B cell (primary cell): Measurements from ENCODE around the gene ARRDC5. TPM values are rescaled to one million over a fixed set of nuclear protein-coding genes. Genes with fewer than 3 reads are reported as not detected.
"Not testable (repeated sequence)": the region's sequence is repeated elsewhere in the genome, so short reads cannot be mapped to it uniquely, and the experiment has no call there.

Source experiments
- ATAC-seq: fragments of 200-7000 bp; cut with Tn5 transposase; one replicate; pipeline ENCODE4 v1.10.0; 2021; ENCODE audit warnings: low read depth, mild to moderate bottlenecking, moderate number of reproducible peaks, moderate library complexity
- CTCF ChIA-PET: fragments of 350-600 bp; sonication (Branson Sonifier 250); formaldehyde crosslinking; loops from one replicate; lab custom pipeline; 2021; ENCODE audit warnings: antibody characterized with exemption, inconsistent platforms; lab: Charles Lee
- POLR2A ChIA-PET: fragments of 350-600 bp; sonication (Branson Sonifier 250); formaldehyde crosslinking; loops from one replicate; lab custom pipeline; 2021; ENCODE audit warnings: antibody characterized with exemption; lab: Charles Lee
- DNase-seq: peaks from one replicate; pipeline ENCODE4 v3.0.0; 2013
- H2AFZ ChIP-seq: 2 replicates; pipeline ENCODE4 v1.6.1; 2012; ENCODE audit warnings: mild to moderate bottlenecking, low read depth, low read length; ENCODE audit not compliant: insufficient read depth, poor library complexity, severe bottlenecking
- H3K27ac ChIP-seq, 2 donors: 1 replicate in 1 of 2; 2 replicates in 1 of 2; pipeline ENCODE4 v1.5.1; 2012 to 2013; ENCODE audit warnings: low read length in 2 of 2, mild to moderate bottlenecking in 2 of 2, moderate library complexity in 1 of 2
- H3K27me3 ChIP-seq, 4 experiments: fragments of 200-600 bp in 1 of 4; sonication (generic) in 1 of 4; replicated peaks in 1 of 4; 1 replicate in 2 of 4; 2 replicates in 2 of 4; pipeline versions ENCODE4 v1.6.1 to v1.7.0; 2013 to 2016; ENCODE audit warnings: low read length in 3 of 4, mild to moderate bottlenecking in 2 of 4, mixed read lengths in 1 of 4, moderate library complexity in 1 of 4; ENCODE audit not compliant: insufficient read depth in 4 of 4, control insufficient read depth in 3 of 4; ENCODE audit errors: control extremely low read depth in 1 of 4
- H3K36me3 ChIP-seq, 2 experiments: replicated peaks in 1 of 2; 1 replicate in 1 of 2; 2 replicates in 1 of 2; pipeline versions ENCODE4 v1.6.1 to v1.7.1; 2013; ENCODE audit warnings: low read length in 1 of 2; ENCODE audit not compliant: insufficient read depth in 2 of 2, control insufficient read depth in 1 of 2; ENCODE audit errors: control extremely low read depth in 1 of 2, extremely low read depth in 1 of 2
- H3K4me1 ChIP-seq, 2 donors: fragments of 200-600 bp in 1 of 2; sonication (generic) in 1 of 2; 1 replicate in 1 of 2; 2 replicates in 1 of 2; pipeline versions ENCODE4 v1.5.1 to v1.6.1; 2013 to 2017; ENCODE audit warnings: low read length in 2 of 2; ENCODE audit not compliant: control insufficient read depth in 2 of 2, insufficient read depth in 2 of 2
- H3K4me2 ChIP-seq: replicated peaks from 2 replicates; pipeline ENCODE3; 2012; ENCODE audit warnings: mild to moderate bottlenecking, low read depth, low read length; ENCODE audit not compliant: poor library complexity, severe bottlenecking
- H3K4me3 ChIP-seq, 5 experiments: fragments of 200-600 bp in 1 of 5; sonication (generic) in 1 of 5; 1 replicate in 3 of 5; 2 replicates in 2 of 5; pipeline versions ENCODE4 v1.5.1 to v1.7.0; 2011 to 2016; ENCODE audit warnings: low read length in 4 of 5, mild to moderate bottlenecking in 4 of 5, low read depth in 2 of 5, control low read depth in 1 of 5, moderate library complexity in 1 of 5; ENCODE audit not compliant: insufficient read depth in 1 of 5; ENCODE audit errors: control extremely low read depth in 1 of 5, extremely low read depth in 1 of 5
- H3K79me2 ChIP-seq: fragments of 200-600 bp; sonication (generic); one replicate; pipeline ENCODE4 v1.6.0; 2016; ENCODE audit warnings: low read length; ENCODE audit not compliant: control insufficient read depth, insufficient read depth
- H3K9ac ChIP-seq: fragments of 200-600 bp; sonication (generic); 2 replicates; pipeline ENCODE4 v1.6.1; 2017; ENCODE audit warnings: mild to moderate bottlenecking, low read length, moderate library complexity
- H3K9me3 ChIP-seq, 3 donors: one replicate each; pipeline versions ENCODE4 v1.6.1 to v1.7.1; 2013; ENCODE audit warnings: low read length in 2 of 3; ENCODE audit not compliant: control insufficient read depth in 2 of 3, insufficient read depth in 1 of 3; ENCODE audit errors: control extremely low read depth in 1 of 3
- H4K20me1 ChIP-seq: 2 replicates; pipeline ENCODE4 v1.6.0; 2012; ENCODE audit warnings: mild to moderate bottlenecking, low read length; ENCODE audit not compliant: insufficient read depth, control insufficient read depth, poor library complexity, severe bottlenecking
- H3K27ac Mint-ChIP-seq: one replicate; pipeline ENCODE4 v1.8.0; 2021; ENCODE audit warnings: mixed read lengths
- H3K27me3 Mint-ChIP-seq: one replicate; pipeline ENCODE4 v1.8.0; 2021; ENCODE audit warnings: mixed read lengths
- H3K4me1 Mint-ChIP-seq: one replicate; pipeline ENCODE4 v1.8.0; 2021; ENCODE audit warnings: mixed read lengths
- H3K4me3 Mint-ChIP-seq: one replicate; pipeline ENCODE4 v1.8.0; 2021; ENCODE audit warnings: mixed read lengths
- H3K9me3 Mint-ChIP-seq: one replicate; pipeline ENCODE4 v1.8.0; 2022; ENCODE audit warnings: mixed read lengths; ENCODE audit not compliant: insufficient read depth
- EZH2 ChIP-seq: IDR thresholded peaks from 2 replicates; pipeline ENCODE4 v1.6.1; 2012; ENCODE audit warnings: borderline replicate concordance, low read depth, mild to moderate bottlenecking, moderate library complexity, low read length; ENCODE audit not compliant: insufficient read depth, poor library complexity, severe bottlenecking
- WGBS: methylation state at CpG from one replicate; pipeline ENCODE4 v1.1.5; 2013; ENCODE audit warnings: missing lambda C conversion rate; ENCODE audit not compliant: insufficient coverage; 5-methylcytosine and 5-hydroxymethylcytosine counted together
- intact Hi-C: fragments of 100-400 bp; cut with micrococcal nuclease; formaldehyde crosslinking; loops from one replicate; pipeline ENCODE4 v1.10.0; 2022
- polyA plus RNA-seq: library from polyadenylated mRNA; depleted of rRNA; stranded (reverse); fragments of >200 nt; gene quantifications from 2 replicates; pipeline ENCODE4 v1.2.3, GENCODE V29; 2012
- total RNA-seq, 2 donors: library from RNA; stranded (reverse); fragments of 120-200 nt in 1 of 2; gene quantifications; 1 replicate in 1 of 2; 2 replicates in 1 of 2; pipeline versions ENCODE4 v1.2.3 to v1.2.4, GENCODE V29; 2013 to 2022
- TF ChIP-seq, protein P1 (sequence below): fragments of 200-600 bp; IDR thresholded peaks from one replicate; pipeline ENCODE4 v1.8.0; 2022; ENCODE audit warnings: antibody characterized with exemption, mild to moderate bottlenecking

ARRDC5 gene
- total and polyA plus RNA-seq, 2 donors (not counting 1 experiment from before 2014, with no cell fraction given) = 10.2 to 13.2 TPM

GRCh38 chr19:4847190-4847973 lies 55.3 kb downstream of the ARRDC5 start:
- TF ChIP-seq, protein P1, sequence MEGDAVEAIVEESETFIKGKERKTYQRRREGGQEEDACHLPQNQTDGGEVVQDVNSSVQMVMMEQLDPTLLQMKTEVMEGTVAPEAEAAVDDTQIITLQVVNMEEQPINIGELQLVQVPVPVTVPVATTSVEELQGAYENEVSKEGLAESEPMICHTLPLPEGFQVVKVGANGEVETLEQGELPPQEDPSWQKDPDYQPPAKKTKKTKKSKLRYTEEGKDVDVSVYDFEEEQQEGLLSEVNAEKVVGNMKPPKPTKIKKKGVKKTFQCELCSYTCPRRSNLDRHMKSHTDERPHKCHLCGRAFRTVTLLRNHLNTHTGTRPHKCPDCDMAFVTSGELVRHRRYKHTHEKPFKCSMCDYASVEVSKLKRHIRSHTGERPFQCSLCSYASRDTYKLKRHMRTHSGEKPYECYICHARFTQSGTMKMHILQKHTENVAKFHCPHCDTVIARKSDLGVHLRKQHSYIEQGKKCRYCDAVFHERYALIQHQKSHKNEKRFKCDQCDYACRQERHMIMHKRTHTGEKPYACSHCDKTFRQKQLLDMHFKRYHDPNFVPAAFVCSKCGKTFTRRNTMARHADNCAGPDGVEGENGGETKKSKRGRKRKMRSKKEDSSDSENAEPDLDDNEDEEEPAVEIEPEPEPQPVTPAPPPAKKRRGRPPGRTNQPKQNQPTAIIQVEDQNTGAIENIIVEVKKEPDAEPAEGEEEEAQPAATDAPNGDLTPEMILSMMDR = no peak
- no peak for TF ChIP-seq EZH2
- Histone ChIP-seq H3K9me3 (no peaks in the 10 kb centered on the region), H3K27ac (no peak overlapping the region), H2AFZ (no peak overlapping the region), H3K36me3 (peaks cover 1 to 19% of the 10 kb centered on the region in 2 experiments), H3K4me1 (peaks cover 0 to 13% of the 10 kb centered on the region in 2 donors), H3K27me3 (no peaks in the 10 kb centered on the region), H3K79me2 (peaks cover 9% of the 10 kb centered on the region), H3K9ac (no peak overlapping the region), H3K4me3 (no peak overlapping the region), H3K4me2 (no peak overlapping the region), H4K20me1 (no peaks in the 10 kb centered on the region)
- intact Hi-C loops = no loop called here
- WGBS = 94% methylated on average over 20 of the region's 23 CpGs
- Mint-ChIP-seq H3K4me1 (peaks cover 9% of the 10 kb centered on the region), H3K27ac (no peak overlapping the region), H3K4me3 (no peak overlapping the region), H3K27me3 (no peaks in the 10 kb centered on the region), H3K9me3 (no peaks in the 10 kb centered on the region)
- ChIA-PET POLR2A (no interaction called here), CTCF (interaction anchor here (0.6 to 19.5 kb wide), 5 partner anchors 9 to 665 kb away, joined by 3 to 612 read pairs (median 4); no protein-coding TSS in a partner anchor)
- DNase-seq (no peak), ATAC-seq (no peak)

DNA sequence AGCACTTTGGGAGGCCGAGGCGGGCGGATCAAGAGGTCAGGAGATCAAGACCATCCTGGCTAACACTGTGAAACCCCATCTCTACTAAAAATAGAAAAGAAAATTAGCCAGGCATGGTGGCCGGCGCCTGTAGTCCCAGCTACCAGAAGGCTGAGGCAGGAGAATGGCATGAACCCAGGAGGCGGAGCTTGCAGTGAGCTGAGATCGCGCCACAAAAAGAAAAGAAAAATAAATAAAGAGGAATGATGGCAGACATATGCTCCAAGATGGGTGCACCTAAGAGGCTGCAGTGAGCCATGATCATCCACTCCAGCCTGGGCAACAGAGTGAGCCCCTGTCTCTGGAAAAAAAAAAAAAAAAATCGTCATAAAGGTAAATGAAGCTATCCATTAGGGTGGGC lies 56.7 kb downstream of the ARRDC5 start:
- H3K4me3 ChIP-seq, H3K9ac ChIP-seq, intact Hi-C loops, H3K27me3 Mint-ChIP-seq, H3K4me3 Mint-ChIP-seq, H4K20me1 ChIP-seq, H3K9me3 Mint-ChIP-seq, H3K9me3 ChIP-seq, H3K27ac ChIP-seq, H2AFZ ChIP-seq, ATAC-seq, H3K27ac Mint-ChIP-seq, H3K4me1 Mint-ChIP-seq, H3K4me2 ChIP-seq, H3K27me3 ChIP-seq, DNase-seq, H3K79me2 ChIP-seq: not testable (repeated sequence)
- peaks cover 1 to 19% of the 10 kb centered on the region in 2 experiments for H3K36me3 ChIP-seq
- WGBS = 100% methylated on average over 3 of the region's 9 CpGs
- POLR2A ChIA-PET = interaction anchor here (0.6 to 0.9 kb wide), 4 partner anchors 14 to 38 kb away, joined by 3 to 4 read pairs (median 4); partner anchors contain the start of gene PLIN3
- H3K4me1 ChIP-seq = peaks cover 0 to 13% of the 10 kb centered on the region in 2 donors
- CTCF ChIA-PET = interaction anchor here (0.9 to 19.5 kb wide), 4 partner anchors 12 to 66 kb away, joined by 3 to 612 read pairs (median 4); no protein-coding TSS in a partner anchor
